PC-9 (cell line): ENCODE results near the gene CNTN4. TPM values are rescaled to one million over a fixed set of nuclear protein-coding genes. Genes with fewer than 3 reads are reported as not detected.

ENCODE experiments used
- BruUV-seq: library from RNA; stranded (reverse); fragments of 400-500 nt; replicated peaks from 2 replicates; lab custom pipeline; 2021; lab: Mats Ljungman, UMichigan
- CTCF ChIA-PET: fragments of 300-600 bp; sonication (Branson Sonifier 250); formaldehyde crosslinking; loops from one replicate; lab custom pipeline; 2022; ENCODE audit warnings: antibody characterized with exemption; lab: Charles Lee
- POLR2A ChIA-PET: fragments of 300-600 bp; sonication (Branson Sonifier 250); formaldehyde crosslinking; loops from one replicate; lab custom pipeline; 2022; ENCODE audit warnings: antibody characterized with exemption; ENCODE audit not compliant: unreplicated experiment; lab: Charles Lee
- DNase-seq, 2 experiments: peaks; one replicate each; pipeline versions ENCODE4 v3.0.0 to v3.0.0-alpha.2; 2015 to 2022; ENCODE audit warnings: mixed read lengths in 1 of 2
- H2AFZ ChIP-seq: fragments of 200-600 bp; sonication (generic); 2 replicates; pipeline ENCODE4 v1.8.1; 2017; ENCODE audit warnings: antibody characterized with exemption
- H3F3A ChIP-seq: fragments of 200-600 bp; sonication (generic); 2 replicates; pipeline ENCODE4 v1.8.1; 2017; ENCODE audit warnings: antibody characterized with exemption, mild to moderate bottlenecking, low read depth; ENCODE audit not compliant: insufficient read depth
- H3K27ac ChIP-seq: fragments of 200-600 bp; sonication (generic); 2 replicates; pipeline ENCODE4 v1.6.1; 2016; ENCODE audit warnings: mixed run types
- H3K27me3 ChIP-seq: fragments of 200-600 bp; sonication (generic); 2 replicates; pipeline ENCODE4 v1.6.1; 2016; ENCODE audit warnings: low read depth, mixed run types; ENCODE audit not compliant: insufficient read depth
- H3K36me3 ChIP-seq: fragments of 200-600 bp; sonication (generic); 2 replicates; pipeline ENCODE4 v1.6.1; 2016; ENCODE audit warnings: low read depth, mixed run types
- H3K4me1 ChIP-seq: fragments of 200-600 bp; sonication (generic); replicated peaks from 2 replicates; pipeline ENCODE4 v1.6.1; 2016; ENCODE audit warnings: mixed run types; ENCODE audit not compliant: insufficient read depth
- H3K4me2 ChIP-seq: fragments of 200-600 bp; sonication (generic); 2 replicates; pipeline ENCODE4 v1.6.1; 2017; ENCODE audit warnings: mixed run types
- H3K4me3 ChIP-seq: fragments of 200-600 bp; sonication (generic); 2 replicates; pipeline ENCODE4 v1.6.1; 2016; ENCODE audit warnings: mixed run types
- H3K79me2 ChIP-seq: fragments of 200-600 bp; sonication (generic); 2 replicates; pipeline ENCODE4 v1.6.1; 2017; ENCODE audit warnings: low read depth, mixed run types
- H3K9me2 ChIP-seq: fragments of 200-600 bp; sonication (generic); 2 replicates; pipeline ENCODE4 v1.8.1; 2017; ENCODE audit warnings: mild to moderate bottlenecking; ENCODE audit not compliant: insufficient read depth
- H3K9me3 ChIP-seq: fragments of 200-600 bp; sonication (generic); 2 replicates; pipeline ENCODE4 v1.8.1; 2016; ENCODE audit warnings: low read depth; ENCODE audit not compliant: insufficient read depth
- H4K20me1 ChIP-seq: fragments of 200-600 bp; sonication (generic); 2 replicates; pipeline ENCODE4 v1.8.1; 2017; ENCODE audit not compliant: insufficient read depth
- CTCF ChIP-seq: fragments of 200-600 bp; sonication (generic); conservative IDR thresholded peaks from 2 replicates; pipeline ENCODE4 v1.6.1; 2017; ENCODE audit warnings: mixed run types, antibody characterized with exemption, mild to moderate bottlenecking, moderate library complexity
- EZH2 ChIP-seq: fragments of 200-600 bp; sonication (generic); IDR thresholded peaks from 2 replicates; pipeline ENCODE4 v1.8.0; 2017; ENCODE audit warnings: antibody characterized with exemption, low read depth
- intact Hi-C: fragments of 100-400 bp; cut with micrococcal nuclease; formaldehyde crosslinking; loops from one replicate; pipeline ENCODE4 v1.10.0; 2022; ENCODE audit not compliant: unreplicated experiment
- total RNA-seq: library from RNA; stranded (reverse); gene quantifications from 2 replicates; pipeline ENCODE4 v1.2.3, GENCODE V29; 2021

The CNTN4 gene
- total RNA-seq, 1 experiment from 2014 or later: not detected

- no TSS peak for BruUV-seq
- Histone ChIP-seq H3K9me2 (no peaks in the 10 kb centered on the region), H3K79me2 (no peaks in the 10 kb centered on the region), H3F3A (no peaks in the 10 kb centered on the region), H3K4me3 (no peak overlapping the region), H3K27ac (no peak overlapping the region), H3K4me2 (no peak overlapping the region), H3K27me3 (no peaks in the 10 kb centered on the region), H4K20me1 (no peaks in the 10 kb centered on the region), H2AFZ (no peak overlapping the region), H3K9me3 (no peaks in the 10 kb centered on the region), H3K36me3 (no peaks in the 10 kb centered on the region), H3K4me1 (no peaks in the 10 kb centered on the region)
- ChIA-PET CTCF (no interaction called here), POLR2A (no interaction called here)
- intact Hi-C loops: no loop called here
- no peak for DNase-seq
- no peak for TF ChIP-seq EZH2
- no peak for TF ChIP-seq CTCF
Observed at GRCh38 chr3:2247831-2248230, 149.2 kb downstream of the CNTN4 start.

GRCh38 chr3:2250783-2251182 is 152.1 kb downstream of the CNTN4 start:
- Histone ChIP-seq H3K27ac (no peak overlapping the region), H3K4me1 (no peaks in the 10 kb centered on the region), H3K36me3 (no peaks in the 10 kb centered on the region), H3K9me3 (no peaks in the 10 kb centered on the region), H3K27me3 (no peaks in the 10 kb centered on the region), H3K4me3 (no peak overlapping the region), H3K9me2 (no peaks in the 10 kb centered on the region), H4K20me1 (no peaks in the 10 kb centered on the region), H3K4me2 (no peak overlapping the region), H3K79me2 (no peaks in the 10 kb centered on the region), H2AFZ (no peak overlapping the region), H3F3A (no peaks in the 10 kb centered on the region)
- no TSS peak for BruUV-seq
- ChIA-PET POLR2A (no interaction called here), CTCF (no interaction called here)
- intact Hi-C loops: no loop called here
- DNase-seq: no peak
- no peak for TF ChIP-seq CTCF
- no peak for TF ChIP-seq EZH2

GRCh38 chr3:2261747-2262146 is 163.1 kb downstream of the CNTN4 start:
- TF ChIP-seq CTCF (no peak), EZH2 (no peak)
- no peaks in the 10 kb centered on the region for H3F3A ChIP-seq
- no peaks in the 10 kb centered on the region for H4K20me1 ChIP-seq
- BruUV-seq: no TSS peak
- no peak for DNase-seq
- H3K9me3 ChIP-seq: no peaks in the 10 kb centered on the region
- no peak overlapping the region for H3K4me3 ChIP-seq
- intact Hi-C loops: no loop called here
- no peaks in the 10 kb centered on the region for H3K36me3 ChIP-seq
- no peak overlapping the region for H2AFZ ChIP-seq
- H3K27me3 ChIP-seq: no peaks in the 10 kb centered on the region
- no peak overlapping the region for H3K27ac ChIP-seq
- H3K79me2 ChIP-seq: no peaks in the 10 kb centered on the region
- H3K4me1 ChIP-seq: no peaks in the 10 kb centered on the region
- H3K4me2 ChIP-seq: no peak overlapping the region
- ChIA-PET POLR2A (no interaction called here), CTCF (no interaction called here)
- no peaks in the 10 kb centered on the region for H3K9me2 ChIP-seq
